Skeletal muscle tissue (tissue), 4 donors: ENCODE data around the gene ATF7IP. TPM values are rescaled to one million over a fixed set of nuclear protein-coding genes. Genes with fewer than 3 reads are reported as not detected.

Experiments
- H3K27ac ChIP-seq: one replicate; pipeline ENCODE4 v1.7.0; 2013; ENCODE audit warnings: mild to moderate bottlenecking, low read depth, low read length, inconsistent platforms
- H3K27me3 ChIP-seq, 3 donors: one replicate each; pipeline ENCODE4 v1.7.0; 2013; ENCODE audit warnings: low read length in 3 of 3; ENCODE audit not compliant: control insufficient read depth in 3 of 3, insufficient read depth in 3 of 3
- H3K36me3 ChIP-seq, 3 donors: one replicate each; pipeline ENCODE4 v1.7.0; 2013; ENCODE audit warnings: low read length in 3 of 3; ENCODE audit not compliant: control insufficient read depth in 3 of 3, insufficient read depth in 3 of 3
- H3K4me1 ChIP-seq, 3 donors: one replicate each; pipeline ENCODE4 v1.7.0; 2013; ENCODE audit warnings: low read length in 3 of 3, mild to moderate bottlenecking in 3 of 3; ENCODE audit not compliant: control insufficient read depth in 3 of 3, insufficient read depth in 3 of 3
- H3K4me3 ChIP-seq, 3 donors: one replicate each; pipeline ENCODE4 v1.7.0; 2013; ENCODE audit warnings: low read length in 3 of 3
- H3K9ac ChIP-seq, 3 donors: one replicate each; pipeline ENCODE4 v1.7.0; 2013; ENCODE audit warnings: low read length in 3 of 3, mild to moderate bottlenecking in 3 of 3, moderate library complexity in 2 of 3, low read depth in 1 of 3
- H3K9me3 ChIP-seq, 3 donors: one replicate each; pipeline ENCODE4 v1.7.0; 2013; ENCODE audit warnings: low read length in 3 of 3; ENCODE audit not compliant: control insufficient read depth in 3 of 3
- total RNA-seq: library from RNA; depleted of rRNA; stranded (reverse); fragments of >200 nt; gene quantifications from one replicate; pipeline ENCODE4 v1.2.3, GENCODE V29; 2014
- donor health status: Osteomylitis.

Gene ATF7IP
- total RNA-seq, 1 donor from 2014 or later: 32.9 TPM

DNA sequence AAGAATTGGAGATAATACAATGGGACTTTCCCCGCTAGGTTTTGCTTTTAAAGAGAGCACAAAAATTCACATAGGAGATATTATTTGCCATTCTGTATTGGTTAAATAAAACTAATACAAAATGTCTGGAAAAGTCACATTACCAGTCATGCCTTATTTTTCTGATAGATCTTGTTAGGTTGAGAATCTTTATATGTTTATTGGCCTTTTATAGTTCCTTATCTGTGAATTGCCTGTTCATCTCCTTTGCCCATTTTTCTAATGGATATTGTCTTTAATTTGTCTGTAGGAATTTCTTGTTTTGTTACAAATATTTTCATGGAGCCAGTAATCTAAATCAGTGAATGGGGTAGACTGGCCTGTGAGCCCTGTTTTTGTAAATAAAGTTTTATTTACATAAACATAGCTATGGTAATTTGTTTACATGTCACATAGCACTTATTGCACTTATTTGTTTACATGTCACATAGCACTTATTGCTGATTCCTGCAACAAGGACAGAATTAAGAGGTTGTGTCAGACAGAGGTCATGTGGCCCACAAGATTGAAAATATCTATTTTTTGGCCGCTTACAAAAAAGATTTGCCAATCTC lies 65.0 kb downstream of the ATF7IP start:
- H3K4me1 ChIP-seq: peaks cover 0 to 5% (median 3%) of the 10 kb centered on the region in 3 donors
- no peak overlapping the region for H3K27ac ChIP-seq
- no peak overlapping the region for H3K4me3 ChIP-seq
- H3K27me3 ChIP-seq: no peaks in the 10 kb centered on the region
- H3K9ac ChIP-seq: no peak overlapping the region
- peaks cover 6 to 14% (median 8%) of the 10 kb centered on the region in 3 donors for H3K36me3 ChIP-seq
- no peaks in the 10 kb centered on the region for H3K9me3 ChIP-seq

DNA sequence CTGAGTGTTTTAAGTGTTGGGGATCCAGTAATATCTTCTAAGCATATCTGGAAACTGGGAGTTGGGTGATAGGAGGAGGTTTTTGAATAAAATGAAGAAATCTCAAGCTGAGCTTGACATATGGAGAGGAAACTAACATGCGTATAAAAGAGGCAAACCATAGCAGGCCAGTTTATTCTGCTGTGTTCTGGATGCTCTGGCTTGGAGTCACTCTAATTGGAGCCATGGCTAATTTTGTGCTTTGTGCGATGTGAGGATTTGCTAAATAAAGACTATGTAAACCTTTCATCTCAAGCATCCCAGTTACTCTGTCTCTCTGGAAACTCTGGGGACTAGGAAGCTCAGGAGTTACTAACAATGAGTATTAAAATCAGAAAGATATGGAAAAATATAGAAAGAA lies 66.5 kb downstream of the ATF7IP start:
- Histone ChIP-seq H3K27me3 (no peaks in the 10 kb centered on the region), H3K9ac (no peak overlapping the region), H3K36me3 (peaks cover 9 to 24% (median 17%) of the 10 kb centered on the region in 3 donors), H3K4me3 (no peak overlapping the region), H3K4me1 (peaks cover 0 to 5% (median 3%) of the 10 kb centered on the region in 3 donors), H3K9me3 (no peaks in the 10 kb centered on the region), H3K27ac (no peak overlapping the region)

DNA sequence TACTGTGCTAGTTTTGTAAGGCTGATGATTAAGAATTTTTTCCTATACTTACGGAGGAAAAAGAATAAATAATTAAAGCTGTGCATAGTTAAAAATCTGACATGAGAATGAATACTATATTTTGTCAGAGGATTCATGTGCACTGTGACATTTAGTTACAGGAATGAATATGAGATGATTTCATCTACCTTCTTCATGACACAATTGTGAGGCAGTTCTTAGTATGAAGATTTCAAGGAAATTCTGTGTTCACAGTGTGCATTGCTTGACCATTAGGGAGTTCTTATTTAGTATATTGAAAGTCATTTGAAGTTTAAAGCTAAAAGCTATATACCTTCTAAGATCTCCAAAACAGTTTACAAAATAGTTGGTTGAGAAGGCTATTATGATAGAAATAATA lies 70.1 kb downstream of the ATF7IP start:
- no peak overlapping the region for H3K27ac ChIP-seq
- H3K9ac ChIP-seq: no peak overlapping the region
- no peak overlapping the region for H3K4me3 ChIP-seq
- H3K9me3 ChIP-seq: no peaks in the 10 kb centered on the region
- no peaks in the 10 kb centered on the region for H3K27me3 ChIP-seq
- peaks cover 0 to 5% (median 3%) of the 10 kb centered on the region in 3 donors for H3K4me1 ChIP-seq
- peaks cover 14 to 36% (median 34%) of the 10 kb centered on the region in 3 donors for H3K36me3 ChIP-seq

DNA sequence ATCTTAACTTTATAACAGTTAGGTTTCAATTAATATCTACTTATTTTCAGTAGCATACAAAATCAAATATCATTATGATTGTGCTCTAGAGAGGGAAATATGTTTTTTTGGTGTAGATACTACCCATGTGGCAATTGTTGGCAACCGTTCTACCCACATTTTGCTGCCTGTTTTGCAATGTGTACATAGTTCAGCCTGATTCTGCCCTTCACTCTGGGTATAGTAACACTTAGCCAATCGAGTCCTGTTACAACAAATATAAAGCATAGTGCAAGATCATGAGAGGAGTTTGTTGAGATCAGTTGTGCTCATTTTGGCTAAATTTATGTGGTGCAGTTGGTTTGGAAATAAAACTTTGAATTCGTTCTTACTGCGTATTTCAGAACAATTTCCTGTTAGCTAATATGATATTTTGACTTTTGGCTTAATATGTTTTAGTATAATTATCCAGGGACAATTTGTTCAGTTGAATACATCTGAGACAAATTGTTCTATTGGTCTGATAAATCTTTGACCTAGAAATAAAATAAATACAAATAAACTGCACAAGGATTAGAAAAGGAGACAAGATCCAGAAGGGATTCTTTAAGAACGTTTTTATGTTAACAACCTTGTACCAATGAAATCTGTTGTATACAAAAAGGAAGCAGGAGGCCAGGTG lies 76.9 kb downstream of the ATF7IP start:
- H3K36me3 ChIP-seq: peaks cover 8 to 25% (median 22%) of the 10 kb centered on the region in 3 donors
- peak overlapping the region; percentile 66 for H3K27ac ChIP-seq
- H3K27me3 ChIP-seq: no peaks in the 10 kb centered on the region
- H3K9ac ChIP-seq: no peak overlapping the region
- H3K4me3 ChIP-seq: no peak overlapping the region
- H3K4me1 ChIP-seq: peaks cover 0 to 4% (median 3%) of the 10 kb centered on the region in 3 donors
- H3K9me3 ChIP-seq: no peaks in the 10 kb centered on the region

DNA sequence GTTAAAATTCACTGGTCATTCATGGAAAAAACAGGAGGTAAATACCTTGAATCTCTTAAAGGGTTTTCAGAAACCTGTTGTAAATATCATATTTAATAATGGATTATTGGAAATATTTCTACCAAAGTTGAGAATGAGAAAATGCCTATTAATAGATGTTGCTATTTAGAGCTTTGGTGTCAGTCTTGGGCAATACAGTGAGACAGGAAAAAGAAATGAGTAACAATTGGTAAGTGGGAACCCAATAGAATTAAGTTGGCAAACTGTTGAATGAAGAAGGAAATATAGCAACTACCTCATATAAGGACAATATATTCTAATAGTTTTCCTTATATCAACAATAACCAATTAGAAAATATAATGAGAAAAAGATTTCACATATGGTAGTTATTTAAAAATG lies 78.0 kb downstream of the ATF7IP start:
- Histone ChIP-seq H3K9me3 (no peaks in the 10 kb centered on the region), H3K4me1 (peaks cover 0 to 4% (median 3%) of the 10 kb centered on the region in 3 donors), H3K9ac (no peak overlapping the region), H3K27ac (peak overlapping the region; percentile 66), H3K27me3 (no peaks in the 10 kb centered on the region), H3K4me3 (no peak overlapping the region), H3K36me3 (peaks cover 7 to 25% (median 23%) of the 10 kb centered on the region in 3 donors)

DNA sequence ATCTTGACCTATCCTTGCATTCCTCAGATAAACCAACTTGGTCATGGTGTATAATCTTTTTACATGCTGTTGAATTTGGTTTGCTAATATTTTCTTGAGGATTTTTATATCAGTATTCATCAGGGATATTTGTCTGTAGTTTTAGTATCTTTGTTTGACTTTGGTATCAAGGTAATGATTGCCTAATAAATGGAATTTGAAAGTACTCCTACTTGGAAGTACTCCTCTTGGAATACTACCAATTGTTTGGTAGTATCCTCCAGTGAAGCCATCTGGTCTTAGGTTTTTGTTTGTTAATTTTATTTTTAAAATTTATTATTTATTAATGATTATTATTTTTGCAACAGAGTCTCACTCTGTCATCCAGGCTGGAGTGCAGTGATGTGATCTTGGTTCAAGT lies 85.0 kb downstream of the ATF7IP start:
- Histone ChIP-seq H3K4me3 (no peak overlapping the region), H3K27me3 (no peaks in the 10 kb centered on the region), H3K27ac (no peak overlapping the region), H3K4me1 (peaks cover 0 to 2% (median 0%) of the 10 kb centered on the region in 3 donors), H3K9ac (no peak overlapping the region), H3K9me3 (no peaks in the 10 kb centered on the region), H3K36me3 (peaks cover 2 to 19% (median 15%) of the 10 kb centered on the region in 3 donors)

DNA sequence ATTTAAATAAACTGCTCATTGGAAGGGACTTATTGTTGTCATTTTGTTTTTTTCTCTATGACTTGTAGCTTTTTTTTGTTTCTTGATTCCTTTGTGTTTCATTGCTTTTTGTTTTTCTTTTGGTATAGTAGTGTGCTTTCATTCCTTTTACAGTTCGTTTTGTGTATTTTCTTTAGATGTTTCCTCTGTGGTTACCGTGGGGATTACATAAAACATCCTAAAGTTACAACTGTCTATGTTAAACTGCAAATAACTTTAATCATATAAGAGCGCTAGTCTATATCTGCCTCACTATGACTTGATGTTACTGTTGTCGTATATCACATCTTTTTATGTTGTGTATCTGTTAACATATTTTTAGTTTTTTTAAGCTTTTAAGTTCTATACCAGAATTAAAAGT lies 86.9 kb downstream of the ATF7IP start:
- Histone ChIP-seq H3K4me3 (no peak overlapping the region), H3K27ac (no peak overlapping the region), H3K27me3 (no peaks in the 10 kb centered on the region), H3K4me1 (peaks cover 0 to 2% (median 0%) of the 10 kb centered on the region in 3 donors), H3K9ac (no peak overlapping the region), H3K9me3 (no peaks in the 10 kb centered on the region), H3K36me3 (peaks cover 4 to 26% (median 25%) of the 10 kb centered on the region in 3 donors)

DNA sequence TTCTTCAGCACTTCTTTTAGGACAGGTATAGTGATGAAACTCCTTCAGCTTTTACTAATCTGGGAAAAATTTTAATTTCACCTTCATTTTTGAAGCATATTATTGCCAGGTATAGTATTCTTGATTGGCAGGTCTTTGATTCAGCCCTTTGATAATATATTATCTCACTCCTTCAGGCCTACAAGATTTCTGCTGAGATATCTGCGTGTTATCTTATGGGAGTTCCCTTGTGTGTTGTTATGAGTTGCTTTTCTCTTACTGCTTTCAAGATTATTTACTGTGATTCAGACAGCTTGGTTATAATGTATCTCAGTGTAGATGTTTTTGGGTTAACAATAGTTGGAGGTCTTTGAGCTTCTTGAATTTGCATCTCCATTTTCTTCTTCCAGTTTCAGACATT lies 87.4 kb downstream of the ATF7IP start:
- H3K4me1 ChIP-seq: peaks cover 0 to 2% (median 0%) of the 10 kb centered on the region in 3 donors
- H3K4me3 ChIP-seq: no peak overlapping the region
- no peak overlapping the region for H3K27ac ChIP-seq
- peaks cover 3 to 26% (median 25%) of the 10 kb centered on the region in 3 donors for H3K36me3 ChIP-seq
- H3K9me3 ChIP-seq: no peaks in the 10 kb centered on the region
- H3K27me3 ChIP-seq: no peaks in the 10 kb centered on the region
- no peak overlapping the region for H3K9ac ChIP-seq

DNA sequence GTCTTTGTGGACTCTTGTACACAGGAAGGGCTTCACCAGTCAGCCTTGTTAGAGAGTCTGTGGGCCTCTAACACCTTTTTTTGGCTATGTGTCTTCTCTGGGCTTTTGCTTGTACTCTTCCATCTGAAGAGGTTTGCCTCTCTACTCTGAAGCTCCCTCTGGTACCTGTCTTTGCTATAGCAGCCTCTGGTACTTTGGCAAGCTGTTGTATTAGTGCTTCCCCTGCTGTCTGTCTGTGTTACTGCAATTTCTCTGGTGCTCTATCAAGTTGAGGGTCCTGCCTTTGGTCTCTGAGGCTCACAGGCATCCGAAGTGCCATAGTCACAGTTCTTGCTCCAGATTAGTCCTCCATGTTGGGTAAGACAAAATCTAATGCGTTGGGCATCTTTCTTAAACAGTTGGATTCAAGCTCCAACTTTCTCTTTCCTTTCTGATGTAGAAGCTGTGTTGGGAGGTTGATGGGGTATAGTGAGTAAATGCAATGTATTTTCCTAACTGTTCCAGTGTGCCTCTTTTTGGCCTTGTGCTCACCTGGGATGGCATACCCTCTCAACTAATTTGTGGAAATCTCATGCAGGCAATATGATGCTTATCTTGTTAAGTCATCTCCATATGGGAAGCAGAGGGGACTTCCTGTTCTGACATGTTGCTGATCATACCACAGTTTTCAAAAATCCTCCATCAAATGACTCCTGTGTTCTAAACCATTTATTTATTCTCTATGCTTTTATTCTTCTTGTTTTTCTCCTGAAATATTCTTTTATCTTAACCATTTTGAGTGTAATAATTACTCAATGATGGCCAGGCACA lies 88.8 kb downstream of the ATF7IP start:
- H3K36me3 ChIP-seq: peaks cover 3 to 28% (median 19%) of the 10 kb centered on the region in 3 donors
- H3K4me1 ChIP-seq: peaks cover 0 to 2% (median 0%) of the 10 kb centered on the region in 3 donors
- no peak overlapping the region for H3K4me3 ChIP-seq
- no peaks in the 10 kb centered on the region for H3K27me3 ChIP-seq
- no peak overlapping the region for H3K9ac ChIP-seq
- no peak overlapping the region for H3K27ac ChIP-seq
- no peaks in the 10 kb centered on the region for H3K9me3 ChIP-seq
